Measurements from ENCODE around the gene ABHD12B.
"Not testable (repeated sequence)": the region's sequence is repeated elsewhere in the genome, so short reads cannot be mapped to it uniquely, and the experiment has no call there.

ABHD12B gene

DNA sequence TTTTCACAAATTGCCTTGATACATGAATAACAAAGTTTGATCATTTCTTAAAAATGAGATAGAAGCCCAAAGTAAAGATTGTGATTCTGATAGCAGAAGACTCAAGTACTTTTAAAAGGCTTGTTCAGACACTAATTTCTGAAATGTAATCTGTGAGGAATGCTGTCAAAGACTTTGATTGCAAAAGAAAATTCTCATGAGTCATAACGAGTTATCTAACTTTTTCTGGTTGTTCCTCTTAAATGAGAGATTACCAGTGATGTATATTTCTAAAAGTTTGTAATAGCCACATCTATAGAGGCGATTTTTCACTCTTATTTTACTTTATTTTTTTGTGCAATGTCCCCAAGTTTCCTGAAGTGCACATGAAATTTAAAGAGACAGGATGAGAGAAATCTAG, 65.5 kb downstream of the ABHD12B start:
- DNase-seq, result peak; percentile 78 to 80

DNA sequence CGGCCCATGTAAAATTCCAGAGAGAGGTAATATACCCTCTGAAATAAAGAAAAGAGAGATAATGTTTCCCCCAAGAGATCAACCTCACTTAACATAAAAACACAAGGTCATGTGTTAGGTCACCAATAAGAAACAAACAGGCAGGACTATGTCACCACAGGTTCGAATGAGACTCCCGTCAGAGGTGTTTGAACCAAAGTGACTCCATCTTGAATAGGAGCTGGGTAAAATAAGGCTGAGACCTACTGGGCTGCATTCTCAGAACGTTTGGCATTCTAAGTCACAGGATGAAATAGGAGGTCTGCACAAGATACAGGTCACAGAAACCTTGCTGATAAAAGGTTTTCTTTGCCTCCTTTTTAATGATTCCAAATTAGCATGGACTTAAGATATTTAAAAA, 65.9 kb downstream of the ABHD12B start:
- no peak for DNase-seq

DNA sequence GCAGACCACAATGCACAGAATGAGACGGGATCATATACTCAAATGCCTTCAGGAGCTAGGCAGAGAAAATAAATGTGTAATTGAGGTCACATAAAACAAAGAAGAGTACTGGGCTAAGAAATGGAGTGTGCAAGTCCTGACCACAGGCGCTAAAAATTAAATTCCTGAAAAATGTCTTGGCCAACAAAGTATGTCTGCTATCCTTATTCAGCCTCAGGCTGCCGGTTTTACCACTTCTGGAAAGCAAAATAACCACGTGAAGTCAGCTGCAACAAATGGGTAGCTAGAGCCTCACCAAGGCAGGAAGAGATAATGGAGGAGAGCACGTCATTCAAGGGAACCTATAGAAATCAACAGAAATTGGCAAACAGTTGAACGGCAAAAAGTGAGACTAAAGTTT, 69.3 kb downstream of the ABHD12B start:
- DNase-seq, result no peak

DNA sequence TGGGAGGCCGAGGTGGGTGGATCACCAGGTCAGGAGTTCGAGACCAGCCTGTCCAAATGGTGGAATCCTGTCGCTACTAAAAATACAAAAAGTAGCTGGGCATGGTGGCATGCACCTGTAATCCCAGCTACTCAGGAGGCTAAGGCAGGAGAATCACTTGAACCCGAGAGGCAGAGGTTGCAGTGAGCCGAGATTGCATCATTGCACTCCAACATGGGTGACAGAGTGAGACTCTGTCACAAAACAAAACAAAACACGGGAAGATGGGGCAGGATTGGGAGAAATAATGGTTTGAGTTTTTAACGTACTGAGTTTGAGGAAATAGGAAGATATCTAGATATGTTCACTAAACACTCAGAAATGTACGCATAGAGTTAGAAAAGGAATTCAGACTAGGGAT, 69.8 kb downstream of the ABHD12B start:
- DNase-seq, result not testable (repeated sequence)

DNA sequence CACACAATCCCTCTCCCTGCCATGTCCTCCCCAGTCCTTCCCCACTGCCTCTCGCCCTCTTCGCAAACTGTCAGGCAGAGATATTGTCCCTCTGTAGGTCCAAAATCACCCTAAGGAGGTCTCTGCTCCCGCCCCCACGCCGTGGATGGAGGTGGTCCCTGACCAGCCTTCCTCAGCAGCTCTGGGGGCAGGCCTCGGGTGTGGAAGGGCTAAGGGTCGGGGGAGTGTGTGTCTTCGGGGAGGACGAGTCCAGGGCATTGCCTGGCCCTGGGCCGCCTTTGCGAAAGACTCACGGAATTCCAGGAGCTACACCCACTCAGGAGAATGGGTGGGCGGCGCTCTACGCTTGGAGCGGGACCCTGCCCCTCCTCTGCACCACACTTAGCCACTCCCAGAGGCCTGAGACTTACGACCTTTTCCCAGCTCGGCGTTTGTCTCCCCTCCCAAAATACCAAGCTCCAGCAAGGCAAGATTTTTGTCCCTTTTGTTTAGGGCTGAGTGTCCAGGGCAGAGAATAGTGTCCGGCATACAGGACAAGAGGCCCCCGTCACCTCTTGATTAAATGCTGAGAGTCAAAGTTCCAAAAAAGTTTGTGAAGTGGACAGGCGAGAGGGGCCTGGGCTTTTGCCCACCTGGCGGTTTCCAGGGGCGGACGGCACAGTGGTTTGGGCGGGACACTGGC, 71.5 kb downstream of the ABHD12B start:
- DNase-seq, result no peak

DNA sequence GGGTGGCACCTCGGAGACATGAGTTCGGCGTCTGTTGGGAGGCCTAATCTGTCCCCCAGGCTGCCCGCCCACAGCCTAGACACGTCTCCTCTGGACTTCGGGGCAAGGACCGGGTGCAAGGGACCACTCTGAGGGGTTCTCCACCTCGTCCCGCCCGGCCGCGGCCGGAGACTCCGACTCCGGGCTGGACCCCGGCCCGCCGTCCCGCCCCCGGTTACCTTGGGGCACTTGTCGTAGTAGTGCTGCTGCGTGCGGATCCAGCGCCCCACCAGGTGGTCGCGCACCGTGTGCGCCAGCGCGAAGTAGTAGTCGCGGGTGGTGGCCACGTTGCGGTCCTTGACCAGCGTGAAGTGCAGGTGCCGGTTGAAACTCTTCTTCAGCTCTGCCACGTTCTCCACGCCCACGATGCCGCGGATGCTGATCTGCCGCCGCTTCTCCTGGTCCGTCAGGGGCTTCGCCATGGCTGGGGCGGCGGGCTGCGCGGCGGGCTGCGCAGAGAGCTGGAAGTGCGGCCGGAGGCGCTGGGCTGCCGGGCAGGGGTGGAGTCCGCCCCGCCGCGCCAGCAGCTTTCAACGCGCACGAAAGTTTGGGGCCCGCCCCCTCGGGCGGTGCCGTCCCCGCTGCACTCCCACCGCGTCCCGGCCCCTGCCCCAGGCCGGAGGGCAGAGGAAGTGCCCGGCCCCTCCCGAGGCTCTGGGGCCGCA, 72.2 kb downstream of the ABHD12B start, which contains the start of gene PYGL:
PYGL (minus strand) TSS at position 541 of the 704 bp plus-strand sequence; CDS start at position 461, 80 bp downstream.
- peak; percentile 59 to 68 for DNase-seq

DNA sequence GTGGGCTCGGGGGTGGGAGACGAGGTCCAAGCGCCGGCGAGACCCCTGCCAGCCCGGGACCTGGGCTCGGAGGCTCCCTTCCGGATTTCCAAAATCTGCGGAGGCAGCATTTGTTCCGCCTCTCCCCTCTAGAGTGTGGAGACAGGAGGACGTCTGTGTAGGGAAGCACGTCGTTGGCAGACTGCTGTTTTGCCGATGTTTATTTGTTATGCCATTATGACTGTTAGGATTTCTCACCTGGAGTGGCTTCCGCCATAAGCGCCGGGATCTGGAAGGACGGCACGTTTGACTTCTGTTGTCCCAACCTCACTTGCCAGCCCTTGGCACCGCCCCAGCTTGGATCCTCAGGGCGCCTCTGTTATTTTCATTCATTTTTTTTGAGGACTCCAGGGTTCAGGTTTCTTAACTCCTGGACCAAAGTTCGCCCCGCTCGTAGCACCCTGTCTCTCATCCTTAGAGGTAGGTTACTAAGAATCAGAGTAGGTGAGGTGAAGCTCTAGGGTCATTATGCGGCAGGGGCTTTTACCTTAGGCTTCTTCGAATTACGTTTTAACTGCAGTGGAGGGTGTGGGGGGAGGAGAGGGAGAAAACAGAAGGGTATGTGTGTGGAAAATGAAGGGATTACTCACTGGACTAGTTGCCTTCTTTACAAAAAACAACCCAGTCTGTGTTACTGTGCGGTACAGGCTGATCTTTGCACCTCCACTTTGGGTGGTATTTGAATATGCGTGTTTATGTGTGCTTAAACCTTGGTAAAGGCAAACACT, 73.0 kb downstream of the ABHD12B start:
- peak; percentile 30 to 66 for DNase-seq

DNA sequence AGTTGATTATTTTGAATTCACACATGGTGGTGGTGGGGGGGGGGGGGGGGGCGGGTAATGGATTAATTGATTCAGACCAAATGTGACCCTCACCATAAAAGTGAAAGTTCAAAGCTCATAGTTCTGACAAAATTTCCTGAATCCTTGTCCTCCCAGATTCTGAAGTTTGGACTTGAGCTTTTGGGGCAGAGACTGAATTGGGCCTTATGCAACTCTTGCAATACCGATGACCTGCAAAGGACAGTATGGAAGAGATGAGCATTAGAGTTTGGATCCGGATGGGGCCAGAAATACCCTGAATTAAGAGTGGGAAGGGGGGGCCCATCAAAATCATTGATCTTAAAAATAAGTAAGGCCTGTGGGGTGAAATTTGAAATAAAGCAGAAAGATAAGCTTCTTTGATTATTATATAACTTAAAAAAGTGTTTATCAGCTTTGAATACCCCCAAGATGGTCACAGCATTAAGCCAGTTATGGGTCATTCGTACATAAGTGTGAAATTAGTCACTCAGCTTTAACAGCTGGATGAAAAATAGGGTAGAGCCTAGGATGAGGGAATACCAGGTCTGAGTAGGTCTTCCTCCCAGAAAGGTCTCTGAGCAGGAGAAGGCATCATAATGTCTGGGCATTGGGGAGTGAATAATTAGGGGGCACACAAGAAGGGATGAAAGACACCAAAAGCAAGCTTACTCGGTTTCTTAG, 74.5 kb downstream of the ABHD12B start:
- DNase-seq, result no peak

DNA sequence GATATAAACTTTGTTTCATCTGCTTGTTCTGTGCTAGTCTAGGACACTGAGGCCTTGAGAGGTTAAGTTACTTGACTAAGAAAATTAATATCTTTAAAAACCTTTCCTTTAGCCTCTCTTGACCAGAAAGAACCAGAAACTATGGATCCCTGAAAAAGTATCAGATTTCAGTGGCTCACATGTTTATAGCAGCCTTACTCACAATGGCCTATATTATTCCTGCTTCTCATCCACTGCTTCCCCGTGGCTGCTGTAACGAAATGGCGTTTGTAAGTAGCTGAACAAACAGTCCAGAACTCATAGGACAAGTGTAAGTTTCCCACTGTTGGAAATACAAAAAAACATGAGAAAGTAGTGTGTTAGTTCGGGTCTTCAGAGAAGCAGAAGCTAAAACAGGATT, 75.6 kb downstream of the ABHD12B start:
- no peak for DNase-seq

DNA sequence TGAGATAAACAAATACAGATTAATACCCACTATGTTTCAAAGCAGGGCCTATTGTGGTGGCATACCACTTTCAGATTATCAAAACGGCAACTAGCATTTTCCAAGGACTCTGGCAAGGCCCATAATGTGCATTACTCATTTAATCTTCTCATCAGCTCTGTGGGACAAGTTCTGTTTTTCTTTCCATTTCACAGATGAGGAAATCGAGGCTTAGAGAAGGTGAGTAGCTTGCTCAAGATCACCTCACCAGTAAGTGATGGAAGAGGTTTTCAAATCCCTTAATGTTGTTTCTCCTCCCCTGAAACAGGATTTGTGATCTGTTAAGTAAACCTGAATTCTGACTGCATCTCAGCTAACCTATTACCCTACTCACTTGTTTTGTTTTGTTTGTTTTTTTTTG, 76.4 kb downstream of the ABHD12B start:
- DNase-seq, result no peak

DNA sequence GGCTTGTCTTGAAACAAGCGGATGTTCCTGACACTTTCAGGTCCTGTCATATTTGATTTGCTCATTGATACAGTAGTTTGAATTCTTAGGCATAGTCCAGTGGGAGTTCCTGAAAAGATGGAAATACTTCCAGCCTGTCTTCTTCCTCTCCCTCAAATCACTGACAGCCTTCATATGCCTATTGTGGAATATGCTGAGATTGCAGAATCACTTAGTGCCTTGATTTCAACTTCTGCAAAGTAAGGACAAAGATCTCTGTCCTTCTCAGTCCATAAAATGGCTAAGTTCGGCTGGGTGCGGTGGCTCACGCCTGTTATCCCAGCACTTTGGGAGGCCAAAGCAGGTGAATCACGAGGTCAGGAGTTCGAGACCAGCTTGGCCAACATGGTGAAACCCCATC, 79.2 kb downstream of the ABHD12B start:
- no peak for DNase-seq

DNA sequence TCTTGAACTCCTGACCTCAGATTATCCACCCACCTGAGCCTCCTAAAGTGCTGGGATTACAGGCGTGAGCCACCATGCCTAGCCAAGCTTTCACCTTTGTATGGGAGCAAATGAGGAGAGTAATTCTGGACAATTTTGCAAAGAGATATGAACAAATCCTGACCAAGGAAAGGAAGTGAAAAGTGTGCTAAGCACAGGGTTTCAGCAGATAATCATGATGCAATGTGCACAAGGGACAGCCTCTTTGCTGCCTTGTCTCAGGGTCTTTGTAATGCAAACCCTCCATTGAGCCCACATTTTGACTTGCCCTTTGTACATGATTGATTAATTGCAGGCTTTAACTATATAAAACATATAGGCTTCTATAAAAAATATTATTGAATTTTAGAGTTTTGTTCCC, 81.6 kb downstream of the ABHD12B start:
- peak; percentile 39 to 49 for DNase-seq

All from AML-193 (cell line).